ENCODE data around the gene RELA.
"Not testable (repeated sequence)": the region's sequence is repeated elsewhere in the genome, so short reads cannot be mapped to it uniquely, and the experiment has no call there.

RELA gene

GRCh38 chr11:65672180-65672860 is 9.6 kb upstream of the RELA start:
- no peak for DNase-seq (ENCODE audit: low read depth)

- no peak for DNase-seq (ENCODE audit: low read depth)
These were observed 1.0 kb upstream of the RELA start for GRCh38 chr11:65663639-65664200.

GRCh38 chr11:65662247-65662798 is 393 bp downstream of the RELA start:
- no peak for DNase-seq (ENCODE audit: low read depth)

GRCh38 chr11:65661599-65662246 is 993 bp downstream of the RELA start:
- no peak for DNase-seq (ENCODE audit: low read depth)

GRCh38 chr11:65660908-65661307 is 1.8 kb downstream of the RELA start:
- not testable (repeated sequence) for DNase-seq (ENCODE audit: low read depth)

- no peak for DNase-seq (ENCODE audit: low read depth)
These were observed 2.7 kb downstream of the RELA start for GRCh38 chr11:65660038-65660437.

GRCh38 chr11:65658174-65659021 is 4.3 kb downstream of the RELA start:
- no peak for DNase-seq (ENCODE audit: low read depth)

- DNase-seq (ENCODE audit: low read depth) = no peak
These were observed 5.3 kb downstream of the RELA start for GRCh38 chr11:65657426-65657825.

- DNase-seq (ENCODE audit: low read depth) = no peak
These were observed 7.0 kb downstream of the RELA start for GRCh38 chr11:65655570-65656332.

GRCh38 chr11:65654375-65655349 is 8.1 kb downstream of the RELA start:
- no peak for DNase-seq (ENCODE audit: low read depth)

- DNase-seq (ENCODE audit: low read depth) = no peak
These were observed 9.2 kb downstream of the RELA start for GRCh38 chr11:65653229-65654225.

- peak; percentile 80 for DNase-seq (ENCODE audit: low read depth)
These were observed 10.0 kb downstream of the RELA start for GRCh38 chr11:65652511-65653228.

- no peak for DNase-seq (ENCODE audit: low read depth)
These were observed 10.9 kb downstream of the RELA start for GRCh38 chr11:65651589-65652510.

- no peak for DNase-seq (ENCODE audit: low read depth)
These were observed 11.5 kb downstream of the RELA start for GRCh38 chr11:65651339-65651588.

- DNase-seq (ENCODE audit: low read depth) = no peak
These were observed 12.0 kb downstream of the RELA start for GRCh38 chr11:65650547-65651338.

GRCh38 chr11:65649656-65650546 is 12.8 kb downstream of the RELA start:
- DNase-seq (ENCODE audit: low read depth) = no peak

All from HS-27A (cell line).